MCF 10A (cell line): ENCODE results near the gene NFKB2. TPM values are rescaled to one million over a fixed set of nuclear protein-coding genes. Genes with fewer than 3 reads are reported as not detected.

ENCODE experiments used
- BruUV-seq: library from RNA; stranded (reverse); fragments of 400-500 nt; replicated peaks from 2 replicates; lab custom pipeline; 2021; lab: Mats Ljungman, UMichigan
- CTCF ChIA-PET: fragments of 300-600 bp; sonication (Branson Sonifier 250); formaldehyde crosslinking; extraction: SDS; loops from one replicate; lab custom pipeline; 2021; ENCODE audit warnings: antibody characterized with exemption, inconsistent platforms; lab: Yijun Ruan, JAX
- POLR2A ChIA-PET: fragments of 300-600, 350-650 bp; sonication (Branson Sonifier 250); formaldehyde crosslinking; extraction: SDS; loops from one replicate; lab custom pipeline; 2020; ENCODE audit warnings: antibody characterized with exemption, inconsistent platforms; lab: Yijun Ruan, JAX
- DNase-seq: peaks from one replicate; pipeline ENCODE4 v3.0.0-alpha.2; 2018; ENCODE audit not compliant: unreplicated experiment
- H3K27ac Mint-ChIP-seq: one replicate; pipeline ENCODE4 v1.8.0; 2022; ENCODE audit warnings: mild to moderate bottlenecking, low read depth, mixed read lengths; ENCODE audit not compliant: unreplicated experiment
- H3K27me3 Mint-ChIP-seq: one replicate; pipeline ENCODE4 v1.8.0; 2022; ENCODE audit warnings: mixed read lengths; ENCODE audit not compliant: insufficient read depth, unreplicated experiment
- H3K36me3 Mint-ChIP-seq: one replicate; pipeline ENCODE4 v1.8.0; 2022; ENCODE audit warnings: mild to moderate bottlenecking, moderate library complexity, mixed read lengths; ENCODE audit not compliant: insufficient read depth, unreplicated experiment
- H3K4me1 Mint-ChIP-seq: one replicate; pipeline ENCODE4 v1.8.0; 2022; ENCODE audit warnings: mixed read lengths; ENCODE audit not compliant: insufficient read depth, unreplicated experiment
- H3K4me3 Mint-ChIP-seq: one replicate; pipeline ENCODE4 v1.8.0; 2022; ENCODE audit warnings: mild to moderate bottlenecking, moderate library complexity, mixed read lengths; ENCODE audit not compliant: unreplicated experiment
- H3K9me3 Mint-ChIP-seq: one replicate; pipeline ENCODE4 v1.8.0; 2022; ENCODE audit warnings: mixed read lengths; ENCODE audit not compliant: unreplicated experiment
- intact Hi-C: fragments of 100-400 bp; cut with micrococcal nuclease; formaldehyde crosslinking; loops from 2 replicates; pipeline ENCODE4 v1.14.1; 2022
- total RNA-seq: library from RNA; stranded (reverse); gene quantifications from 2 replicates; pipeline ENCODE4 v1.2.3, GENCODE V29; 2022
- TF ChIP-seq, protein P1 (sequence below): fragments of 200-600 bp; IDR thresholded peaks from one replicate; pipeline ENCODE4 v1.8.0; 2022; ENCODE audit warnings: antibody characterized with exemption, mild to moderate bottlenecking; ENCODE audit not compliant: unreplicated experiment

NFKB2 gene
- total RNA-seq, 1 experiment from 2014 or later: 76.2 TPM

GRCh38 chr10:102368077-102368476, 27.4 kb upstream of the NFKB2 start:
- TF ChIP-seq, protein P1, sequence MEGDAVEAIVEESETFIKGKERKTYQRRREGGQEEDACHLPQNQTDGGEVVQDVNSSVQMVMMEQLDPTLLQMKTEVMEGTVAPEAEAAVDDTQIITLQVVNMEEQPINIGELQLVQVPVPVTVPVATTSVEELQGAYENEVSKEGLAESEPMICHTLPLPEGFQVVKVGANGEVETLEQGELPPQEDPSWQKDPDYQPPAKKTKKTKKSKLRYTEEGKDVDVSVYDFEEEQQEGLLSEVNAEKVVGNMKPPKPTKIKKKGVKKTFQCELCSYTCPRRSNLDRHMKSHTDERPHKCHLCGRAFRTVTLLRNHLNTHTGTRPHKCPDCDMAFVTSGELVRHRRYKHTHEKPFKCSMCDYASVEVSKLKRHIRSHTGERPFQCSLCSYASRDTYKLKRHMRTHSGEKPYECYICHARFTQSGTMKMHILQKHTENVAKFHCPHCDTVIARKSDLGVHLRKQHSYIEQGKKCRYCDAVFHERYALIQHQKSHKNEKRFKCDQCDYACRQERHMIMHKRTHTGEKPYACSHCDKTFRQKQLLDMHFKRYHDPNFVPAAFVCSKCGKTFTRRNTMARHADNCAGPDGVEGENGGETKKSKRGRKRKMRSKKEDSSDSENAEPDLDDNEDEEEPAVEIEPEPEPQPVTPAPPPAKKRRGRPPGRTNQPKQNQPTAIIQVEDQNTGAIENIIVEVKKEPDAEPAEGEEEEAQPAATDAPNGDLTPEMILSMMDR: no peak
- Mint-ChIP-seq H3K9me3 (no peaks in the 10 kb centered on the region), H3K27ac (peak overlapping the region; percentile 67), H3K4me1 (peaks cover 23% of the 10 kb centered on the region), H3K36me3 (peaks cover 94% of the 10 kb centered on the region), H3K4me3 (no peak overlapping the region), H3K27me3 (no peaks in the 10 kb centered on the region)
- intact Hi-C loops: no loop called here
- no peak for DNase-seq
- ChIA-PET POLR2A (interaction anchor here (0.6 to 2.0 kb wide), 9 partner anchors 8 to 141 kb away, joined by 3 to 11 read pairs (median 3); partner anchors contain the start of genes FBXL15, GBF1 and NFKB2), CTCF (interaction anchor here (0.9 to 2.0 kb wide), 6 partner anchors 12 to 138 kb away, joined by 4 to 8 read pairs (median 6); partner anchors contain the start of gene C10orf95)
- no TSS peak for BruUV-seq

DNA sequence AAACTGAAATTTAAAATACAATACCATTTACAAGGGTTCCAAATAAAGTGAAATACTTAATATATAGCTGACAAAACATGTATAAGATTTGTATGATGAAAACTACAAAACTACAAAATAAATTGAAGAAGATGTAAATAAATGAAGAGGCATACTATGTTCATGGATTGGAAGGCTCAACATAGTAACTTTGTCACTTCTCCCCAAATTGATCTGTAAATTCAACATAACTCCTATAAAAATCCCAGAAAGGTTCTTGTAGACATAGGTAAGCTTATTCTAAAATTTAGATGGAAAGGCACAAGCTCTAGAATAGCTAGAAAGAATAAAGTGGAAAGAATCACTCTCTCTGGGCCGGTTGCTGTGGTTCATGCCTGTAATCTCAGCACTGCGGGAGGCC, 24.2 kb upstream of the NFKB2 start:
- intact Hi-C loops: no loop called here
- CTCF ChIA-PET: interaction anchor here (0.8 to 3.5 kb wide), 5 partner anchors 17 to 142 kb away, joined by 3 to 22 read pairs (median 4); no protein-coding TSS in a partner anchor
- no peaks in the 10 kb centered on the region for H3K9me3 Mint-ChIP-seq
- H3K4me1 Mint-ChIP-seq: peaks cover 19% of the 10 kb centered on the region
- H3K4me3 Mint-ChIP-seq: no peak overlapping the region
- H3K27ac Mint-ChIP-seq: no peak overlapping the region
- peaks cover 82% of the 10 kb centered on the region for H3K36me3 Mint-ChIP-seq
- DNase-seq: no peak
- TF ChIP-seq, protein P1: no peak
- BruUV-seq: no TSS peak
- POLR2A ChIA-PET: interaction anchor here (1.0 kb wide), 1 partner anchor 22 kb away, joined by 3 read pairs; no protein-coding TSS in a partner anchor
- no peaks in the 10 kb centered on the region for H3K27me3 Mint-ChIP-seq

- no peak for DNase-seq
- no peaks in the 10 kb centered on the region for H3K4me1 Mint-ChIP-seq
- H3K27me3 Mint-ChIP-seq: no peaks in the 10 kb centered on the region
- POLR2A ChIA-PET: interaction anchor here (1.1 kb wide), 1 partner anchor 10 kb away, joined by 3 read pairs; no protein-coding TSS in a partner anchor
- no peak overlapping the region for H3K4me3 Mint-ChIP-seq
- CTCF ChIA-PET: interaction anchor here (0.7 to 4.9 kb wide), 5 partner anchors 8 to 145 kb away, joined by 3 to 18 read pairs (median 6); no protein-coding TSS in a partner anchor
- H3K36me3 Mint-ChIP-seq: peaks cover 71% of the 10 kb centered on the region
- H3K9me3 Mint-ChIP-seq: no peaks in the 10 kb centered on the region
- BruUV-seq: no TSS peak
- intact Hi-C loops: no loop called here
- H3K27ac Mint-ChIP-seq: no peak overlapping the region
- TF ChIP-seq, protein P1: no peak
These were observed 20.3 kb upstream of the NFKB2 start for GRCh38 chr10:102375250-102375649.

- ChIA-PET POLR2A (interaction anchor here (1.1 to 1.4 kb wide), 2 partner anchors 8 to 9 kb away, joined by 3 read pairs; no protein-coding TSS in a partner anchor), CTCF (interaction anchor here (0.5 to 4.9 kb wide), 8 partner anchors 10 to 754 kb away, joined by 3 to 18 read pairs (median 3); no protein-coding TSS in a partner anchor)
- H3K9me3 Mint-ChIP-seq: no peaks in the 10 kb centered on the region
- TF ChIP-seq, protein P1: no peak
- H3K4me1 Mint-ChIP-seq: no peaks in the 10 kb centered on the region
- no peaks in the 10 kb centered on the region for H3K27me3 Mint-ChIP-seq
- no peak overlapping the region for H3K27ac Mint-ChIP-seq
- no peak overlapping the region for H3K4me3 Mint-ChIP-seq
- peaks cover 71% of the 10 kb centered on the region for H3K36me3 Mint-ChIP-seq
- DNase-seq: no peak
- intact Hi-C loops: no loop called here
- no TSS peak for BruUV-seq
These were observed 19.6 kb upstream of the NFKB2 start for GRCh38 chr10:102375867-102376266.
